Measurements from ENCODE around the gene NRXN3.

NRXN3 gene

DNA sequence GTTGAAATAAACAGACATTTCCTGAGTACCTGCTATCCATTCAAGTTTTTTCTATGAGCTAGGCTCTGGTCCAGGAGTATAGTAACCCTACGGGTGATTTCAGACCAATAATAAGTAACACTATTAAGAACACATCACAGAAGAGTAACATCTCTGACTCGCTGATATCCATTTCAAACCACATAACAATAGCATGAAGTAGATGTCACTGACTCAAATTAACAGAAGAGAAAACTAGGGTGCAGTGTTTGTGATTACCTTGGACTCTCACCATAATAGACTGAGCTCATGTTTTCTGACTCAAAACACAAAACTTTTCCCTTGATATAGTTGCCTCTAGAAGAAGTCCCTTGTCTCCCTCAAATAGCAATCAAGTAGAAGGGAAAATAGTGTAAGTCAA is 1618.2 kb downstream of the NRXN3 start:
- H3K27ac ChIP-seq (ENCODE audit: low read length) = no peak overlapping the region
- no peaks in the 10 kb centered on the region for H3K36me3 ChIP-seq (ENCODE audit: insufficient read depth, low read depth, low read length)
- H3K27me3 ChIP-seq (ENCODE audit: insufficient read depth, low read length) = no peaks in the 10 kb centered on the region
- no peak overlapping the region for H3K4me3 ChIP-seq (ENCODE audit: low read length)
- no peak overlapping the region for H3K9ac ChIP-seq (ENCODE audit: low read depth, low read length)
- no peaks in the 10 kb centered on the region; the same call in 1 of the 2 replicates for H3K4me1 ChIP-seq (ENCODE audit: insufficient read depth, low read length)
- H3K9me3 ChIP-seq (ENCODE audit: insufficient read depth, low read depth, low read length) = no peaks in the 10 kb centered on the region

DNA sequence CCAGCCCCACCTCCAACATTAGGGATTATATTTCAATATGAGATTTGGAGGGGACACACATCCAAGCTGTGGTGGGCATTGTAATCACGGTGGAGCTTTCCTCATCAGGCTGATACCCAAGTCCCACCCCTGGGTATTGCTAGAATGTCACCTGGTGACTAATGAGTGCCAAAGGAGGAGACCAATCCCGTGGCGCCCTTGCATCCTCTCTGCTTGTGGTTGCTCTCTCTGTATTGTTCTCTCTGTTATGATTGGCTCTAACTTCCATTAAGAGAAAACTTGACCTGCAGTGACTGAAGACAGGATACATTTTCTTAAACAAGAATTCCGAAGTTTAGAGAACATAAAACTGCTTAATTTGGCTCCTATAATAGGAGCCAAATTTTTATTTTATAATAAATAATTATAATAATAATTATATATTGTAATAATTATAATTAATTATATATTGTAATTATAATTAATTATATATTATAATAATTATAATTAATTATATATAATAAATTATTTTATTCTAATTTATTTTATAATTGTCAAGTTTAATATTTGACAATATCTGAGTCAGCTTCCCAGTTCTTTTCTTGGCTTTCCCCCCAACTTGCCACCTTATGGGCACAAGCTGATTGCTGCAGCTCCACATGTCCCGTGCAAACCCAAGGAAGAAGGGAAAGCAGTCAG is 1621.0 kb downstream of the NRXN3 start:
- H3K9ac ChIP-seq (ENCODE audit: low read depth, low read length) = no peak overlapping the region
- H3K27ac ChIP-seq (ENCODE audit: low read length) = no peak overlapping the region
- no peaks in the 10 kb centered on the region for H3K9me3 ChIP-seq (ENCODE audit: insufficient read depth, low read depth, low read length)
- H3K4me3 ChIP-seq (ENCODE audit: low read length) = no peak overlapping the region
- H3K27me3 ChIP-seq (ENCODE audit: insufficient read depth, low read length) = no peaks in the 10 kb centered on the region
- H3K4me1 ChIP-seq (ENCODE audit: insufficient read depth, low read length) = peaks cover 9% of the 10 kb centered on the region; the same call in 1 of the 2 replicates
- H3K36me3 ChIP-seq (ENCODE audit: insufficient read depth, low read depth, low read length) = no peaks in the 10 kb centered on the region

DNA sequence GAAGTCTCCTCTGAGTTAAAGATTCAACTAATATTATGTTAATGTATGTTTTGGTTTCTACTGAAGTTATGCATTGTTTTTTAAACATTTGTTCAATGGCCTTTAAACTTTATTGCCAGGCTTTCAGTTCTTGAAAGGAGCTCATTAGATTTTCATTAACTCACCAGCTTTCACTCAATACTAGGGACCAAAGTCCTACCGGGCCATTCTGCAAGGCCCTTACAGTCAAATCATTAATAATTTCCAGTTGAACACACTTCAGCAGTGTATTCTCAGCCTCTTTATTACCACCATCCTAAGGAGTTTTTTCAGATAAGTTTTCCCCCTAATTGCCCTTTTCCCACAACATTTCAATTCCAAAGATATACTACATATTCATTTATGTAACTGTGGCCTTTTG is 1631.9 kb downstream of the NRXN3 start:
- Histone ChIP-seq H3K27ac (ENCODE audit: low read length) (no peak overlapping the region), H3K27me3 (ENCODE audit: insufficient read depth, low read length) (no peaks in the 10 kb centered on the region), H3K36me3 (ENCODE audit: insufficient read depth, low read depth, low read length) (no peaks in the 10 kb centered on the region), H3K9me3 (ENCODE audit: insufficient read depth, low read depth, low read length) (no peaks in the 10 kb centered on the region), H3K4me3 (ENCODE audit: low read length) (no peak overlapping the region), H3K4me1 (ENCODE audit: insufficient read depth, low read length) (no peaks in the 10 kb centered on the region; the same call in 1 of the 2 replicates), H3K9ac (ENCODE audit: low read depth, low read length) (no peak overlapping the region)

GRCh38 chr14:79805636-79806035 is 1635.5 kb downstream of the NRXN3 start:
- H3K27me3 ChIP-seq (ENCODE audit: insufficient read depth, low read length) = no peaks in the 10 kb centered on the region
- H3K36me3 ChIP-seq (ENCODE audit: insufficient read depth, low read depth, low read length) = no peaks in the 10 kb centered on the region
- H3K4me1 ChIP-seq (ENCODE audit: insufficient read depth, low read length) = no peaks in the 10 kb centered on the region; the same call in 1 of the 2 replicates
- no peaks in the 10 kb centered on the region for H3K9me3 ChIP-seq (ENCODE audit: insufficient read depth, low read depth, low read length)
- no peak overlapping the region for H3K9ac ChIP-seq (ENCODE audit: low read depth, low read length)
- no peak overlapping the region for H3K4me3 ChIP-seq (ENCODE audit: low read length)
- no peak overlapping the region for H3K27ac ChIP-seq (ENCODE audit: low read length)

DNA sequence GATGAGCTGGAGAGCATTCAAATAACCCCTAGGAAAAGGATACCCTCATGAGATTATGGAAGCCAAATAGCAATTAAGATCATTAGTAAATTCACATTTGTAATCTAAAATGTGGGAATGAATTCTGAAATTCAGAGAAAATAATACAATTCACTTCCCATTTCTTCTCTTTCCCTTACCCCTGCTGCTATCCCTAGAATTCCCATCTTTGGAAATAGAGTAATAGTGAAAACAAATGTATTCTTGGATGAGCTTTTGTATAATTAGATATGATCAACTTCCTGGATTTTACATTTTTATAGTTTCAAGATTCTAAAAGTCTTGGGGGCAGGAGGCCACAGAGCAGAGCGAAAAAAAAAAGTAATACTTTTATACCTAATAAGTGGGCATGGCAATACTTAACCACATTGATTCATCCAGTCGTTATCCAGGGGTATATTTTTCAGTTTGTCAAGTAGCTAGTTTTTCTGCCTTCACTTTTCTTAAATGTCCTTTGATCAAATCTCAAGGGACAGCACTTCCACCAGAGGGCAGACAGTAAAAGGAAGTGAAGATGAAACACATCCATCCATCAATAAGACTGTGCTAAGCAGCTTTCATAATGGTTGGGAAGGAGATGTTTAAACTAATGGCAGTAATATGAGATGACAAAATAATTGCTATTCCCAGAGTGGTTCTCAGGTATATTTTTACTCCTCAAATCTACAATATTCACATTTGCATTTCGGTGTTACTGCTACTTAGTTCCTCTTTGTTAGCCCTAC is 1639.9 kb downstream of the NRXN3 start:
- no peak overlapping the region for H3K27ac ChIP-seq (ENCODE audit: low read length)

DNA sequence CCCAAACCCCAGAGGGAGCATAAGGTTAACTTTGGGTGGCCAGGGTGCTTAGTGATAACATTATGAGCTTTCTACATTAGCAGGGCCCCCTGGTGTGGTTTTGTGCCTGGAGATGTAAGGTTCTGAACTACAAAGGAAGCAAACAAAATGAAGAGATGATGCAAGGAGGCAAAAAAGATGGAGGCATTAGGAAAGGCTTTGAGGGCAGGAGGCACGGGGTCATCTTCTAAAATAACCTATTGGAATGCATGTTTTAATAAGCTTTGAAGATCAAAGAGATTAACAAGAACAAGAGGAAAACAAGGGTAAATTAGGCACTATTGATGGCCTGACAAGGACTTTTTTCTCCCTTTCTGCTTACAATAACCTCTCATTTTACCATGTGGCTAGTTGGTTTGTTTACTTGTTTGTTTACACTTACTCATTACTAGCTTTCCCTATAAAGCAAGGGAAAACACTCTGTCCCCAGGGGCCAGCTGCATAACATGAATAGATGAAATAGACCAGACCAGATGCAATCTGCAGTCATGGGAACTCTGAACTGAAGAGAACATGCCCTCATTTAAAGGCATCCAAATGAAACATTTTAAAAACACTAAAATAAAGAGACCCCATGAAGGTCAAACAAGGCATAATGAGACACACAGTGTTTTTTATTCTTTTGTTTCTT is 1650.8 kb downstream of the NRXN3 start:
- no peak overlapping the region for H3K9ac ChIP-seq (ENCODE audit: low read depth, low read length)
- H3K27me3 ChIP-seq (ENCODE audit: insufficient read depth, low read length) = no peaks in the 10 kb centered on the region
- no peaks in the 10 kb centered on the region for H3K9me3 ChIP-seq (ENCODE audit: insufficient read depth, low read depth, low read length)
- no peak overlapping the region for H3K4me3 ChIP-seq (ENCODE audit: low read length)
- H3K36me3 ChIP-seq (ENCODE audit: insufficient read depth, low read depth, low read length) = no peaks in the 10 kb centered on the region
- H3K27ac ChIP-seq (ENCODE audit: low read length) = no peak overlapping the region
- peaks cover 4% of the 10 kb centered on the region; the same call in 1 of the 2 replicates for H3K4me1 ChIP-seq (ENCODE audit: insufficient read depth, low read length)

More for the DNA sequence above, 1639.9 kb downstream of the NRXN3 start:
- Histone ChIP-seq H3K4me1 (ENCODE audit: insufficient read depth, low read length) (no peaks in the 10 kb centered on the region), H3K9me3 (ENCODE audit: insufficient read depth, low read depth, low read length) (no peaks in the 10 kb centered on the region), H3K27me3 (ENCODE audit: insufficient read depth, low read length) (no peaks in the 10 kb centered on the region), H3K36me3 (ENCODE audit: insufficient read depth, low read depth, low read length) (no peaks in the 10 kb centered on the region), H3K4me3 (ENCODE audit: low read length) (no peak overlapping the region), H3K9ac (ENCODE audit: low read depth, low read length) (no peak overlapping the region)

DNA sequence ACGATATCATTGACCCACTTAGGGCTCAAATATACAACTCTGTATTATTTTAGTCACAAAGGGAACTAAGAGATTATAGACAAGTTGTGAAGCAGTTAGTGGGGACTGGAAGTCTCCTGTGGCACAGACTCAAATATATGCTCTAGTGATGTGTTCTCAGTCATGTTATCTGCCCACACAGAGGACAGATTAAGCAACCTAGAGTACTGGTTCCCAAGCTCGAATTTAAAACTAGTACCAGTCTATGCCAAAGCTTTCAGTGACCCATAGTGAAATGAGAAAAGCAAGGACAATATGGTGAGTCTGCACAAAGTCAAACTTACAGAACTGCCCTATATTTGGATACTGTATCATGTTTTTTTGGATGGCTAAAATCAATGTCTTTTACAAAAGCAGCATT is 1651.9 kb downstream of the NRXN3 start:
- Histone ChIP-seq H3K4me1 (ENCODE audit: insufficient read depth, low read length) (peaks cover 4% of the 10 kb centered on the region; the same call in 1 of the 2 replicates), H3K36me3 (ENCODE audit: insufficient read depth, low read depth, low read length) (no peaks in the 10 kb centered on the region), H3K27ac (ENCODE audit: low read length) (no peak overlapping the region), H3K27me3 (ENCODE audit: insufficient read depth, low read length) (no peaks in the 10 kb centered on the region), H3K9me3 (ENCODE audit: insufficient read depth, low read depth, low read length) (no peaks in the 10 kb centered on the region), H3K4me3 (ENCODE audit: low read length) (no peak overlapping the region), H3K9ac (ENCODE audit: low read depth, low read length) (no peak overlapping the region)

- H3K9me3 ChIP-seq (ENCODE audit: insufficient read depth, low read depth, low read length) = no peaks in the 10 kb centered on the region
- no peaks in the 10 kb centered on the region for H3K27me3 ChIP-seq (ENCODE audit: insufficient read depth, low read length)
- H3K27ac ChIP-seq (ENCODE audit: low read length) = no peak overlapping the region
- H3K36me3 ChIP-seq (ENCODE audit: insufficient read depth, low read depth, low read length) = no peaks in the 10 kb centered on the region
- no peak overlapping the region for H3K9ac ChIP-seq (ENCODE audit: low read depth, low read length)
- peaks cover 4% of the 10 kb centered on the region; the same call in 1 of the 2 replicates for H3K4me1 ChIP-seq (ENCODE audit: insufficient read depth, low read length)
- no peak overlapping the region for H3K4me3 ChIP-seq (ENCODE audit: low read length)
Observed at GRCh38 chr14:79825046-79825521, 1654.9 kb downstream of the NRXN3 start.

DNA sequence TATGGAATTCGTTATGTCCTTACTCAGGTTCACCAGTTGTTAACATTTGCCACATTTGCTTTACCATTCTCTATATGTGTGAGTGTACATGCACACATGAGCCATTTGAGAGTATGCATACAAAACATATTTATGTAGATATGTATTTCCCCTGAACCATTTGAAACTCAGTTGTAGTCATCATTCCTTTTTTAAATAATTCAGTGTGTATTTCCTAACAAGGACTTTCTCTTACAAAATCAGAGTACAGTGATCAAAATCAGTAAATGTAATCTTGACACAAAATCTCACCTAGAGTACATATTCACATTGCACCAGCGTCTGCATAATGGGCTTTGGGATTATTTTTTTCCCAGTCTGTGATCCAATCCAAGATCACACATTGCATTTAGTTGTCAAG is 1656.2 kb downstream of the NRXN3 start:
- no peaks in the 10 kb centered on the region for H3K36me3 ChIP-seq (ENCODE audit: insufficient read depth, low read depth, low read length)
- no peaks in the 10 kb centered on the region for H3K27me3 ChIP-seq (ENCODE audit: insufficient read depth, low read length)
- H3K9me3 ChIP-seq (ENCODE audit: insufficient read depth, low read depth, low read length) = no peaks in the 10 kb centered on the region
- H3K4me3 ChIP-seq (ENCODE audit: low read length) = no peak overlapping the region
- H3K4me1 ChIP-seq (ENCODE audit: insufficient read depth, low read length) = peaks cover 4% of the 10 kb centered on the region; the same call in 1 of the 2 replicates
- H3K9ac ChIP-seq (ENCODE audit: low read depth, low read length) = no peak overlapping the region
- H3K27ac ChIP-seq (ENCODE audit: low read length) = no peak overlapping the region

DNA sequence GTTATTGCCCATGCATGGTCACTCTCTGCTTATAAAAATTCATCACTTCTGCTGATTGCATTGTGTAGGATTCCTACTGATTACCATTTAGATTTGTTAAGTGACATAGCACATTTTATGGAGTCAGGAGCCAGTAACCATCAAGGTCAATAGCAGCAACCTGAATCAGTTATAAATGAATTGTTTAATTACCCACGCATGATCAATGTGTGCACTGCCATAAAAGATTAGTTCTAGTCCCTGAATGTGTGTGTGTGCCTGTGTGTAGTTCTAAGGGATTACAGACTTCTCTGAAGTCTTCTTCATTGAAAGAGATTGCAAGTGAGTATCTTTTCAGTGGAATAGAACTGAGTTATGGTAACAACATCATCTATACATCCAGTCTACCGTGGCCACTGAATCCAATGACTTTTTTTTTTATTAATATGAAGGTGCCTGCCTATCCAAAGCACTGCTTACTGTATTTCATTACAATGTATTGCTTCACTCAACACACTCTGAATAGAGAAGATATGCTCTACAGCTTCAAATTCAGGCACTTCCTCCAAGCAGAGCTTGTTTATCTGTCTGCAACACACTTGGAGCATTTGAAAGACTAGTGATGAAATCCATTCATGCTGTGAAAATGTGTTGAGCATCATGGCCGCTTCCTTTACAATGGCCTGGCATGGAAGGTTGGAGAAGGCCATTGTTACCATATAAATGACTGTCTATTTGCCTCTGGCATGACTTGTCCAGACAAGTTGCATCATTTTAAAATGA is 1659.4 kb downstream of the NRXN3 start:
- no peak overlapping the region for H3K27ac ChIP-seq (ENCODE audit: low read length)
- H3K27me3 ChIP-seq (ENCODE audit: insufficient read depth, low read length) = no peaks in the 10 kb centered on the region
- no peaks in the 10 kb centered on the region for H3K9me3 ChIP-seq (ENCODE audit: insufficient read depth, low read depth, low read length)

DNA sequence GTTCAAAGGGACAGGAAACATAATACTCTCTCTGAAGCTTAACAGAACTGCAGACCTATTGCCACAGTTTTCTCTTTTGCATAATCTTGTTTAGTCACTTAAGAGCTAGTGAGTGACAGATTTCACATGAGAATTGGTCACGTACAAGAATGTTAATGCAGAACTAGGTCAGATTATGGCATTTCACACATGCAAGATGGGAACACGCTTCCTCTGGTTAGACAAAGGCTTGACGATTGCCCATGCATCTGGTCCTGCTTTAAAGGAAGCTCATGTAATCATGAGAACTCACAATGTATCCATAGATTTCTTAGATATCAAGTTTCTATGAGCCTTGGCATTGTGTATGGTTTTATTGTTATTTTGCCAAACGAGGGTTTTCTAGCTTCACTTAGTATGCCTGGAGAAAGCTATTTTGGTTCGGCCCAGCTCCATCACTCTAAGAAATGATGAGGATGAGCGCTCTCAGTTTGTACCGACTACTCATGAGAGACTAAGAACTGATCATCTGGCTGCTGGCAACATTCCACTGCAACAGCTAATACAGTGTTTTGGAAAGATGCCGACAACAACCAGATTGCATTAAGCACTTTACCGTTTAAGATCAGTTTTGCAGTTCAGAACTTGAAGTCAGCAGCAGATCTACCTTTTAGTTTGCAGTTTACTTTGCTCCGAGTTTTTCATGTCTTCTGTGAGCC is 1661.2 kb downstream of the NRXN3 start:
- Histone ChIP-seq H3K27me3 (ENCODE audit: insufficient read depth, low read length) (no peaks in the 10 kb centered on the region), H3K4me1 (ENCODE audit: insufficient read depth, low read length) (no peaks in the 10 kb centered on the region)

More for the DNA sequence above, 1659.4 kb downstream of the NRXN3 start:
- Histone ChIP-seq H3K9ac (ENCODE audit: low read depth, low read length) (no peak overlapping the region), H3K4me1 (ENCODE audit: insufficient read depth, low read length) (no peaks in the 10 kb centered on the region), H3K36me3 (ENCODE audit: insufficient read depth, low read depth, low read length) (no peaks in the 10 kb centered on the region), H3K4me3 (ENCODE audit: low read length) (no peak overlapping the region)

More for the DNA sequence above, 1661.2 kb downstream of the NRXN3 start:
- H3K4me3 ChIP-seq (ENCODE audit: low read length) = no peak overlapping the region
- no peak overlapping the region for H3K9ac ChIP-seq (ENCODE audit: low read depth, low read length)
- no peaks in the 10 kb centered on the region for H3K9me3 ChIP-seq (ENCODE audit: insufficient read depth, low read depth, low read length)
- H3K36me3 ChIP-seq (ENCODE audit: insufficient read depth, low read depth, low read length) = no peaks in the 10 kb centered on the region
- no peak overlapping the region for H3K27ac ChIP-seq (ENCODE audit: low read length)
